RPMI8226 (cell line): ENCODE results near the gene CLDN22.
"Not testable (repeated sequence)": the region's sequence is repeated elsewhere in the genome, so short reads cannot be mapped to it uniquely, and the experiment has no call there.

ENCODE experiments used
- DNase-seq: peaks from one replicate; pipeline ENCODE4 v3.0.0-alpha.2; 2015

CLDN22 gene

GRCh38 chr4:183345261-183345660 lies 25.2 kb upstream of the CLDN22 start:
- DNase-seq: no peak

- no peak for DNase-seq
These were observed 24.6 kb upstream of the CLDN22 start for GRCh38 chr4:183344523-183345255.

GRCh38 chr4:183343730-183344129 lies 23.7 kb upstream of the CLDN22 start:
- no peak for DNase-seq

- DNase-seq: no peak
These were observed 22.8 kb upstream of the CLDN22 start for GRCh38 chr4:183342541-183343533.

- no peak for DNase-seq
These were observed 17.8 kb upstream of the CLDN22 start for GRCh38 chr4:183337833-183338232.

- DNase-seq: no peak
These were observed 17.3 kb upstream of the CLDN22 start for GRCh38 chr4:183337349-183337748.

GRCh38 chr4:183335369-183335940 lies 15.4 kb upstream of the CLDN22 start:
- DNase-seq: no peak

- no peak for DNase-seq
These were observed 13.9 kb upstream of the CLDN22 start for GRCh38 chr4:183333983-183334382.

GRCh38 chr4:183333202-183333601 lies 13.1 kb upstream of the CLDN22 start:
- DNase-seq: no peak

- DNase-seq: no peak
These were observed 12.4 kb upstream of the CLDN22 start for GRCh38 chr4:183332447-183332846.

- no peak for DNase-seq
These were observed 10.8 kb upstream of the CLDN22 start for GRCh38 chr4:183330841-183331240.

GRCh38 chr4:183329954-183330742 lies 10.1 kb upstream of the CLDN22 start:
- no peak for DNase-seq

GRCh38 chr4:183329244-183329643 lies 9.2 kb upstream of the CLDN22 start:
- DNase-seq: no peak

- no peak for DNase-seq
These were observed 8.8 kb upstream of the CLDN22 start for GRCh38 chr4:183328832-183329231.

GRCh38 chr4:183327827-183328226 lies 7.8 kb upstream of the CLDN22 start:
- DNase-seq: no peak

- no peak for DNase-seq
These were observed 6.8 kb upstream of the CLDN22 start for GRCh38 chr4:183326853-183327252.

GRCh38 chr4:183326387-183326786 lies 6.3 kb upstream of the CLDN22 start:
- DNase-seq: not testable (repeated sequence)

- DNase-seq: no peak
These were observed 4.5 kb upstream of the CLDN22 start for GRCh38 chr4:183324619-183325018.

GRCh38 chr4:183324056-183324455 lies 4.0 kb upstream of the CLDN22 start:
- not testable (repeated sequence) for DNase-seq

- DNase-seq: no peak
These were observed 3.2 kb upstream of the CLDN22 start for GRCh38 chr4:183323295-183323694.

GRCh38 chr4:183322326-183322725 lies 2.2 kb upstream of the CLDN22 start, which contains the start of gene CLDN24:
Gene CLDN24, minus strand, starts transcription at chr4:183322426. Its CDS starts 0 bp downstream, at chr4:183322426.
- no peak for DNase-seq

- no peak for DNase-seq
These were observed 1.4 kb upstream of the CLDN22 start for GRCh38 chr4:183321516-183321915.

GRCh38 chr4:183321079-183321478 lies 1.0 kb upstream of the CLDN22 start:
- no peak for DNase-seq
